Activated T-helper 1 cell treated with Interleukin-2 at 50 U/mL for 16 hours (primary cell): ENCODE data around the gene STARD4.
A peak's percentile ranks its signal among the peaks of the same experiment; 100 is the strongest.

Experiments
- DNase-seq: peaks from one replicate; pipeline ENCODE4 v3.0.0-alpha.2; 2020; ENCODE audit warnings: low read depth

The STARD4 gene

GRCh38 chr5:111512375-111513130 is at the start of gene STARD4:
TSS of gene STARD4 (minus strand) at chr5:111512535. CDS start at chr5:111507433, 5,102 bp downstream.
- DNase-seq, result peak; percentile 92

- DNase-seq, result no peak
Observed at GRCh38 chr5:111559680-111560079, 47.3 kb upstream of the STARD4 start.

- DNase-seq, result no peak
Observed at GRCh38 chr5:111557686-111558085, 45.4 kb upstream of the STARD4 start.

GRCh38 chr5:111557111-111557510 is 44.8 kb upstream of the STARD4 start:
- DNase-seq, result no peak

- no peak for DNase-seq
Observed at GRCh38 chr5:111556501-111556900, 44.2 kb upstream of the STARD4 start.

- no peak for DNase-seq
Observed at GRCh38 chr5:111555760-111556159, 43.4 kb upstream of the STARD4 start.

- DNase-seq, result no peak
Observed at GRCh38 chr5:111553868-111554267, 41.5 kb upstream of the STARD4 start.

GRCh38 chr5:111552896-111553295 is 40.6 kb upstream of the STARD4 start:
- no peak for DNase-seq

GRCh38 chr5:111552492-111552891 is 40.2 kb upstream of the STARD4 start:
- no peak for DNase-seq

GRCh38 chr5:111551569-111552275 is 39.4 kb upstream of the STARD4 start:
- DNase-seq, result no peak

GRCh38 chr5:111551161-111551560 is 38.8 kb upstream of the STARD4 start:
- no peak for DNase-seq

- peak; percentile 33 for DNase-seq
Observed at GRCh38 chr5:111550282-111551020, 38.1 kb upstream of the STARD4 start.

GRCh38 chr5:111548992-111549649 is 36.8 kb upstream of the STARD4 start:
- DNase-seq, result no peak

- no peak for DNase-seq
Observed at GRCh38 chr5:111548348-111548950, 36.1 kb upstream of the STARD4 start.

- no peak for DNase-seq
Observed at GRCh38 chr5:111545031-111545430, 32.7 kb upstream of the STARD4 start.

GRCh38 chr5:111537141-111538024 is 25.0 kb upstream of the STARD4 start:
- DNase-seq, result no peak

GRCh38 chr5:111535879-111536549 is 23.7 kb upstream of the STARD4 start:
- DNase-seq, result no peak

GRCh38 chr5:111532886-111533582 is 20.7 kb upstream of the STARD4 start:
- no peak for DNase-seq

GRCh38 chr5:111530298-111530740 is 18.0 kb upstream of the STARD4 start:
- DNase-seq, result peak; percentile 74

GRCh38 chr5:111528056-111528455 is 15.7 kb upstream of the STARD4 start:
- no peak for DNase-seq
